Esophagus squamous epithelium (tissue), 4 donors: ENCODE measurements around the gene SLC25A47.

Experiments used
- CTCF ChIP-seq, 6 experiments: fragments of 450-650 bp in 4 of 6; fragments of 200-600 bp in 2 of 6; sonication (generic) in 2 of 6; IDR thresholded peaks; one replicate each; pipeline ENCODE4 v1.5.1; 2016 to 2019; ENCODE audit warnings: antibody characterized with exemption in 6 of 6, mild to moderate bottlenecking in 4 of 6, moderate library complexity in 4 of 6
- POLR2A ChIP-seq, 4 donors: fragments of 450-650 bp; IDR thresholded peaks; one replicate each; pipeline ENCODE4 v1.6.1; 2017; ENCODE audit warnings: antibody characterized with exemption in 4 of 4, mild to moderate bottlenecking in 4 of 4, moderate library complexity in 3 of 4

- TF ChIP-seq CTCF (IDR thresholded peaks at IDR 0.05) (no peak), POLR2A (IDR thresholded peaks at IDR 0.05) (no peak)
These were observed 2.8 kb upstream of the SLC25A47 start for GRCh38 chr14:100320157-100320856.
